ENCODE results near the gene TBX2.

The TBX2 gene

DNA sequence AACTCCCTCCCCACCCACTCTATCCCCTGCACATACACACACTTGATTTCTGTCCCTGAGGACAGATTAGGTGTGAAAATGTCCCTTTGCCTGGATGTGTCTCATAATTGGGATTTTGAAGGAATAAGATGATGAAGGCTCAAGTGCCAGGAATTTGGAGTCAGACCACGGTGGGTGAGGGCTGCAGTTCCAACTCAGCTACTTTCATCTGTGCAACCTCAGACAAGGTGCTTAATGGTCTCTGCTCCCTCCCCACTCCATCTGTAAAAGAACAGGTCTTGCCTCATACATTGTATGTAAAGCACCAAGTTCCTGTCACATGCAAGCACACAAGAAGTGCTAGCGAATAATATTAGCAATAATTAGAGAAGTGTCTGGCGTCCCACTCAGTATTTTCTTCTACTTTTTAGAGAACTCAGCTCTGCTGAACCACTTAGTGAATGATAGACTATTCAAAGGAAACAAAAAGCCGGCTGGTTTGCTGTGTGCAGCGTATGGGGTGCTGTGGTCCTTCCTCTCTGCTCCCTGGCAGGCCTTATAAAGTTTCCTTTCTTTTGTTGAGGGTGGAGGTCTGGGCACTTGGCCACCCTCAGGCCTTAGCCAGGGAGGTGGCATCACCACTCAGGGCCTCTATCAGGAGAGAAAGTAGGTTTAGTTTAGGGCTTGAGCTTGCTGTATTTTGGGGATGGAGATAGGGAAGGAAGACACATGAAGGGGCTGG is 58.9 kb downstream of the TBX2 start:
- no peak overlapping the region for H3K4me3 ChIP-seq (ENCODE audit: low read length)
- TF ChIP-seq, protein P1, sequence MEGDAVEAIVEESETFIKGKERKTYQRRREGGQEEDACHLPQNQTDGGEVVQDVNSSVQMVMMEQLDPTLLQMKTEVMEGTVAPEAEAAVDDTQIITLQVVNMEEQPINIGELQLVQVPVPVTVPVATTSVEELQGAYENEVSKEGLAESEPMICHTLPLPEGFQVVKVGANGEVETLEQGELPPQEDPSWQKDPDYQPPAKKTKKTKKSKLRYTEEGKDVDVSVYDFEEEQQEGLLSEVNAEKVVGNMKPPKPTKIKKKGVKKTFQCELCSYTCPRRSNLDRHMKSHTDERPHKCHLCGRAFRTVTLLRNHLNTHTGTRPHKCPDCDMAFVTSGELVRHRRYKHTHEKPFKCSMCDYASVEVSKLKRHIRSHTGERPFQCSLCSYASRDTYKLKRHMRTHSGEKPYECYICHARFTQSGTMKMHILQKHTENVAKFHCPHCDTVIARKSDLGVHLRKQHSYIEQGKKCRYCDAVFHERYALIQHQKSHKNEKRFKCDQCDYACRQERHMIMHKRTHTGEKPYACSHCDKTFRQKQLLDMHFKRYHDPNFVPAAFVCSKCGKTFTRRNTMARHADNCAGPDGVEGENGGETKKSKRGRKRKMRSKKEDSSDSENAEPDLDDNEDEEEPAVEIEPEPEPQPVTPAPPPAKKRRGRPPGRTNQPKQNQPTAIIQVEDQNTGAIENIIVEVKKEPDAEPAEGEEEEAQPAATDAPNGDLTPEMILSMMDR (IDR thresholded peaks at IDR 0.05; ENCODE audit: insufficient read depth, low read depth, low read length, missing control alignments): no peak
- DNase-seq (ENCODE audit: low read depth): no peak

Data from epithelial cell of esophagus (primary cell).